ENCODE measurements around the gene FGF23.

The FGF23 gene

GRCh38 chr12:4369548-4369947 lies 10.0 kb downstream of the FGF23 start:
- TF ChIP-seq CTCF (IDR thresholded peaks at IDR 0.05; ENCODE audit: low read depth, low read length): no peak
- no peak for DNase-seq (ENCODE audit: extremely low read depth, low read depth)

- no peak for DNase-seq (ENCODE audit: extremely low read depth, low read depth)
- no peak for TF ChIP-seq CTCF (IDR thresholded peaks at IDR 0.05; ENCODE audit: low read depth, low read length)
Observed at GRCh38 chr12:4366090-4366489, 13.4 kb downstream of the FGF23 start.

- no peak for DNase-seq (ENCODE audit: extremely low read depth, low read depth)
- TF ChIP-seq CTCF (IDR thresholded peaks at IDR 0.05; ENCODE audit: low read depth, low read length): peak; percentile 32
Observed at GRCh38 chr12:4356041-4356327, 23.5 kb downstream of the FGF23 start.

GRCh38 chr12:4355156-4356040 lies 24.1 kb downstream of the FGF23 start:
- no peak for TF ChIP-seq CTCF (IDR thresholded peaks at IDR 0.05; ENCODE audit: low read depth, low read length)

GRCh38 chr12:4353785-4354208 lies 25.7 kb downstream of the FGF23 start:
- no peak for DNase-seq (ENCODE audit: extremely low read depth, low read depth)
- peak; percentile 27 for TF ChIP-seq CTCF (IDR thresholded peaks at IDR 0.05; ENCODE audit: low read depth, low read length)

More at GRCh38 chr12:4355156-4356040, 24.1 kb downstream of the FGF23 start:
- DNase-seq (ENCODE audit: extremely low read depth, low read depth): no peak

GRCh38 chr12:4346931-4347330 lies 32.6 kb downstream of the FGF23 start:
- no peak for DNase-seq (ENCODE audit: extremely low read depth, low read depth)
- no peak for TF ChIP-seq CTCF (IDR thresholded peaks at IDR 0.05; ENCODE audit: low read depth, low read length)

- DNase-seq (ENCODE audit: extremely low read depth, low read depth): no peak
- TF ChIP-seq CTCF (IDR thresholded peaks at IDR 0.05; ENCODE audit: low read depth, low read length): no peak
Observed at GRCh38 chr12:4331842-4332241, 47.7 kb downstream of the FGF23 start.

Data from AG09319 (cell line).